ENCODE measurements around the gene PRPSAP1.

DNA sequence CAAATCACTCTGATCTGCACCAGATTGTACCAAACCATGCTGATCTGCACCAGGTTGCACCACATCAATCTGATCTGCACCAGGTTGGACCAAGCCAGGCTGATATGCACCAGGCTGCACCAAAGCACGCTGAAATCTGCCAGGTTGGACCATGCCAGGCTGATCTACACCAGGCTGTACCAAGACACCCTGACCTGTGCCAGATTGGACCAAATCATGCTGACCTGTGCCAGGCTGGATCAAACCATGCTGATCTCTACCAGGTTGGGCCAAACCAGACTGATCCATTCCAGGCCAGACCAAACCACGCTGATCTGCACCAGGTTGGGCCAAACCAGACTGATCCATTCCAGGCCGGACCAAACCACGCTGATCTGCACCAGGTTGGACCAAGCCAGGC is 61.1 kb downstream of the PRPSAP1 start:
- no peak for TF ChIP-seq REST (IDR thresholded peaks at IDR 0.05; ENCODE audit: insufficient read depth in 1 of 2, low read depth in 2 of 2, low read length in 2 of 2)
- TF ChIP-seq POLR2AphosphoS5 (IDR thresholded peaks at IDR 0.05; ENCODE audit: low read depth, low read length), result no peak
- no peak for TF ChIP-seq TAF1 (IDR thresholded peaks at IDR 0.05; ENCODE audit: borderline replicate concordance, insufficient read depth, low read length)
